ENCODE data around the gene GLYATL3.

The GLYATL3 gene

DNA sequence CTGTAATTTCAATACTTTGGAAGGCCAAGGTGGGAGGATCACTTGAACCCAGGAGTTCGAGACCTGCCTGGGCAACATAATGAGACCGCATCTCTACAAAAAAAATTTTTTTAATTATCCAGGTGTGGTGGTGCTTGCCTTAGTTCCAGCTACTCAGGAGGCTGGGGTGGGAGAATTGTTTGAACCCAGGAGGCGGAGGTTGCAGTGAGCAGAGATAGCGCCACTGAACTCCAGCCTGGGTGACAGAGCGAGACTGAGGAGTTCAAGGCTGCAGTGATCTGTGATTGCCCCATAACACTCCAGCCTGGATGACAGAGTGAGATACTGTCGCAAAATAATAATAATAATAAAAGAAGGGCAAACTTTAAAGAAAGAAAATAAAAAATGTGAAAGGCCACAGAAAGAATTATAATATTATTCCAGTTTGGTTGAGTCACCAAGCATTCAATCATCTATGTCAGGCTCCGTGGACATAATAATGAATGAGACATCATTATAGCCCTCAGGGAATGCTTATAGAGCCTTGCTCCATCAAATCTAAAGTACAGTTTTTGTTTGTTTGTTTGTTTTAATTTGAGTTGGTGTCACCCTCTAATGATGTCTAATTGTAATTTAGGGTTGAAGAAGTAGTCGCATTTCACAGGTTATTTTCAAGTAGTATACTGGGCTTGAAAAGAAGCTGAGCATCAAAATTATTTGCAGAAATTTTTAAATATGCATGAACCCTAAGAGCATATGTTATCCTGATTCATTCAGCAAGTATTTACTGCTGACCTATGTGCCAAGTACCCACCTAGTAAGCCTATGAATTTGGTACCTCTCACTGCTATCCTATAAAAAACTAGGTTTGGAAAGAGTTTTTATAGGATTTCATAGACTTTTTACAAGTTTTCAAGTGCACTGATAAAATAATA is 15.1 kb downstream of the GLYATL3 start:
- DNase-seq (ENCODE audit: low spot score): no peak

GRCh38 chr6:49515485-49516146 is 15.9 kb downstream of the GLYATL3 start:
- no peak for DNase-seq (ENCODE audit: low spot score)

GRCh38 chr6:49516147-49516505 is 16.4 kb downstream of the GLYATL3 start:
- DNase-seq (ENCODE audit: low spot score): no peak

DNA sequence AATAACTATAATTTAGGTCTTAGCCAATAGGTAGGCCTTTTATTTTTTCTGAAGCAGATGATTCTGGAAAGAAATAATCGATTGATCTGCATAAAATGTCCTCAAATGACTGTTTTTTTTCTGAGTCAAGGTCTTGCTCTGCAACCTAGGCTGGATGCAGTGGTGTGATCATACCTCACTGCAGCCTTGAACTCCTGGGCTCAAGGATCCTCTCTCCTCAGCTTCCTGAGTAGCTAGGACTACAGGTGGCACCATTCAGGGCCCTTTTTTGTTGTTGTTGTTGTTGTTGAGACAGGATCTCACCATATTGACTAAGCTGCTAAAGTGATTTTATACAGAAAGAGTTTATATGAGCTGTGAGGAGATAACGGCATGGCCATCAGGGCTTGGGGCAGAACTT is 18.2 kb downstream of the GLYATL3 start:
- no peak for DNase-seq (ENCODE audit: low spot score)

DNA sequence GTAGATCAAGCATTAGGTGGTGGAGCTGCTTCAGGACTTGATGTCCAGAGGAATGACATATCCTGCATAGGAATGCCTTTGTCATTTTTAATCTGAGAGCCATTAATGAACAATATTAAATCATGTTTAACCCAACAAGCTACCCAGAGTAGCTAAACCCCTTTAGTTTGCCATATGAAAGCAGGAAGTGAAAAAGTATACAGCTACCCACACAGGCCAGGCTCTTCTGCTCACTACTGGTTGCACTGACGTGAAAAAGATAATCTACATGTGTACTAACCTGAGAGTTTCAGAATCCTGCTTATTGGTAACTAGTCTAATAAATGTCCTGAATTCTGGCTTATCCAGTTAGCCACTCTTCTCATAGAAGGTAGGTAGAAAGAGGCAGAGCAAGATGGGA is 19.9 kb downstream of the GLYATL3 start:
- no peak for DNase-seq (ENCODE audit: low spot score)

DNA sequence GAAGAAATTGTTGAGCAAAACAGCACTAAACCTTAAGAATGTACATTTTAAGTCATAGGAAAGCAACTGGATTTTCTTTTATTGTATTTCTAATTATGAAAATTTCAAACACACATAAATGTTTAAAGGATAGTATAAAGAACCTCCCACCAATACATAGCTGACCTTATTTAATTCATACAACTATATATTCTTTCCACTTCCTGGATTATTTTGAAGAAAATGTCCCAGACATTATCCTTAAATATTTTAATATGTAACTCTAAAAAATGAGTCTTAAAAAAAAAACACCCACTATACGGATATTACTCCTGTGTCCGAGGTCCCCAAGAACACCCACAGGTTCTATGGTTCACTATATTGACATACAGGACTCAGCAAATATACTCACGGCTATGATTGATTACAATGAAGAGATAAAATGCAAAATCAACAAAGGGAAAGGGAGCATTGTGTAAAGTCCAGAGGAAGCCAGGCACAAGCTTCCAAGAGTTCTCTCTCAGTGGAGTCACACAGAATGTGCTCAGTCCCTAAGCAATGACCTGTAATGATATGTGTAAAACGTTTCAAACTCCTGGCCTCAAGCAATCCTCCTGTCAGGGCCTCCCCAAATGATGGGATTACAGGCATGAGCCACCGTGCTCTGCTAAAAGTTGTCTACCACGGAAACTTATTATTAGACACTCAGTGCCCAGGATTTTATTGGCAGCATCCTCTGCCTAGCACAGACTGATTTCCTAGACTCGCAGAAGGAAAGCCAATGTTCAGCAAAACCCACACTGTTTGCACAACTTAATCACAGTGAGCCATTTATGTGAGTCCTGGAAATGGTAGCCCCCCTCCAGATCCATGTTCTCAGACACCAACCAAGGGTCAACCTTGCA is 23.2 kb downstream of the GLYATL3 start:
- no peak for DNase-seq (ENCODE audit: low spot score)

- DNase-seq (ENCODE audit: low spot score): no peak
Observed at GRCh38 chr6:49523901-49524300, 24.2 kb downstream of the GLYATL3 start.

- DNase-seq (ENCODE audit: low spot score): no peak
Observed at GRCh38 chr6:49524541-49524940, 24.8 kb downstream of the GLYATL3 start.

GRCh38 chr6:49526598-49526997 is 26.9 kb downstream of the GLYATL3 start:
- DNase-seq (ENCODE audit: low spot score): no peak

- no peak for DNase-seq (ENCODE audit: low spot score)
Observed at GRCh38 chr6:49527320-49527719, 27.6 kb downstream of the GLYATL3 start.

DNA sequence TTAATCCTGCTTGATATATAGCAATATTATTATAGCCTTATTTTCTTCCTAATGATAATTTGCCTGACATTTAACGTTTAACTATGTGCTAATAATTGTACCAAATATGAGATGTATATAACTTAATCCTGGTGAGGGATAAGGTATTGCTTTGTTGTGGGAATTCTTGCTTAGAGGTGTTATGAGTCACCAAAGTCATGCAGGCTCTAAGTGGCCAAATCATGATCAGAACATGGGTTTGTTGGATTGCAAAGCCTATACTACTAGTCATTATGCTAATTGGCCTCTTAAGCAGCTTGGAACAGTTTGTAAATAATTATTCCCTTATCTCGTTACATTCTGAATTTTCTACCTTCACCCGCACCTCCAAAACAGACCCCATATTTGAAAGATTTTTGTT is 28.8 kb downstream of the GLYATL3 start:
- DNase-seq (ENCODE audit: low spot score): no peak

DNA sequence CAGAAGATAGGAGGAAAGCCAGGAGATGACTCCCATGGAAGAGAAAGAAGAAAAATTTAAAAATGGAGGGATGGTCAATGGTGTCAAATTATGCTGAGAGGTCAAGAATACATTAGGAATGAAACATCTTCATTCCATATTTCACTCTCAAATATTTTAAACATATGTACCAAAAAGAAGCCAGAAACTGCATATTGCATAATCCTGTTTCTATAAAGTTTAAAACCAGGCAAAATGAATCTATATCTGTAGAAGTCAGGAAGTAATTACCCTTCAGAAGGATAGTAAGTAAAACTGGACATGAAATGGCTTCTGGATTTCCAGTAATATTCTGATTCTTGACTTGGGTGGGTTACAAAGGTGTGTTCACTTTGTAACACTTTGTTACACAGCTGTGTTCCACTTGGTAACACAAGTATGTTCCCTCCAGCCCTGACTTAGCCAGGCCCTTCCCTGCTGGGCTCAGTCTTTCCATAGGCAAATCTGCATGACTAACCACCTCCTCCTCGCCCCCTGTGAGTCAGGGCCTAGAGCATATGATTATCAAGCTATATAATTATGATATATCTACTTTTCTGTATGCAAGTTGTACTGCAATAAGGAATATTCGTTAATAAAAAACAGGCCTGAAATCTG is 30.5 kb downstream of the GLYATL3 start:
- no peak for DNase-seq (ENCODE audit: low spot score)

GRCh38 chr6:49531774-49532569 is 32.2 kb downstream of the GLYATL3 start:
- peak; percentile 37 for DNase-seq (ENCODE audit: low spot score)

- no peak for DNase-seq (ENCODE audit: low spot score)
Observed at GRCh38 chr6:49535795-49536194, 36.1 kb downstream of the GLYATL3 start.

DNA sequence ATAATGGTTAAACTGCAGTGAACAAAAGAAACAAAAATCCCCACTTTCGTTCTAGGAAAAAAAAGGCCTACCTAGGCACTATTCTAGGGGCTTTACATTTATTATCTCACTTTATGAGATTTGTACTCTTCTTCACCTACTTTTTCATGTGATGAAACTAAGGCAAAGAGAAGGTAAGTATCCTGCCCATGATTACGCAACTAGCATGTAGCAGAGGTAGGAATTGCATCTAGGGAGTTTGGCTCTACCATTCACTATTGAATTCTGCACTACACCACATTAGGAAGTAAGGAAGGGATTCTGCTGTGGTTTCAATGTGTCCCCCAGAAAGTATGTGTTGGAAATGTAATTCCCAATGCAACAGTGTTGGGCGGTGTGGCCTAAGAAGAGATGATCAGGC is 39.4 kb downstream of the GLYATL3 start:
- DNase-seq (ENCODE audit: low spot score): no peak

DNA sequence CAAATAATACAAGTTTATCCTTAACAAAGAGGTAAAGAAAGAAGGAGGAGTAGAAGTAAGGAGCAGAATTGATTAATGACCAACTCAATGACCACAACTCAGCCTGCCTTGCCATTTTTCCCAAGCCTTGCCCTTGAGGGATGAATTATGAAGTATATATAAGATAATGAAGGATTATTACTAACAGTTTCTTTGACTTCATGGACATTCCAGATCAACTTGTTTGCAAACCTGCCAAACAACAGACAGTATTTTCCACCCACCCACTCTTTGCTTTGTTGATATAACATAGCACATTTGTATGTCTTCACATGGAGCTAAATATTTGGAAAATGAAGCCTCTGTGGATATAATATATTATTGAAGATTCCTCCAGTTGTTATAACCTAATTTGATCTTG is 40.9 kb downstream of the GLYATL3 start:
- DNase-seq (ENCODE audit: low spot score): no peak

GRCh38 chr6:49541210-49541724 is 41.5 kb downstream of the GLYATL3 start:
- no peak for DNase-seq (ENCODE audit: low spot score)

- no peak for DNase-seq (ENCODE audit: low spot score)
Observed at GRCh38 chr6:49541936-49542335, 42.2 kb downstream of the GLYATL3 start.

DNA sequence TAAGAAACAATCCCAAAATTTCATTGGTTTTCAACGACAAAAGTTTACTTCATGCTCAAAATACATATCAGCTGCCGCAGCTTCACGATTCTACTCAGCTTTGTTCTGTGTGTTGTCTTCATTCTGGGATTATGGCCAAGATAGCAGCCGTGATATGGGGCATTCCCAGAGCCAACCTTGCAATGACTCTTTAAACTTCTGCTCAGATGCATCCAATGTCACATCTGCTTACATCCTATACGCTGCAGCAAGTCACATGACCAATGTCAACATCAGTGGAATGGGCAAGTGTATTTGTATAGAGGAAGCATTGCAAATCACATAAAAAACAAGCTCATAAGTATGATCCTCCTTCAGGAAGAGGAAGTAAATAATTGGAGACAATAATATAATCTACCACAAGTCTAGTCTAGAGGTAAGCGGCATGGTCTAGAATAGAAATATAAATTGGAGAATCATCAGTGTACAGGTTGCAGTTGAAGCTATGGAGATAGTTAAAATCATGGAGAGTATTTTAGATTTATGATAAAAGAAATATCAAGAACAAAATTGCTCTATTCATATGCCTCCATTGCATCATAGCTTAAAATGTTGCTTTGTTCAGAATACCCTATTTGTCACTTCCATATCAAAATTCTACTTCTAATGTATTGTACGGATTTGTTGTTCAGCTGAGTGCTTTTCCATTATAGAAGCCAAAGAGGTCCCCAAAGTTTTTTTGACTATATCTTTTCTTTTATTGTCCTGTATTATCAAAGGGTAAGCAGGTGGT is 43.5 kb downstream of the GLYATL3 start:
- no peak for DNase-seq (ENCODE audit: low spot score)

DNA sequence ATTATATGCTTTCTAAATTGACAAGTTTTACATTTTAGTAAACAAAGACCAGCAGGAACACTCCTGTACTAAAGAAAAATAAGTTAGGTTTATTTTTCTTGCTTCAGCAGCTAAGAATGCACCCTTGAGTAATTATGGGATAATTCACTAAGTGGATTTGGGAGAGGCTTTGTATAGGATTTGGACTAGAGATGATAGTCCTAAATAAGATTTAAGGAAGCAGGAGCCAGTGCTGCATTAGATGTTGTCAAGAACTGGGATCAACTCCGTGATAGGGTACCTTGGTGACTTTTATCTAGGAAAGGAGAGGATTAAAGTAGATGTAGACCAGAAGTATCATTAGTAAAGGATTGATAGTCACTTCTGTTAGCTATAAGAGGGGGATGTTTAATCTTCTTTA is 46.6 kb downstream of the GLYATL3 start:
- no peak for DNase-seq (ENCODE audit: low spot score)
